HG03571 (cell line): ENCODE results near the gene NOP53.
"Not testable (repeated sequence)": the region's sequence is repeated elsewhere in the genome, so short reads cannot be mapped to it uniquely, and the experiment has no call there.

Experiments used
- ATAC-seq: cut with Tn5 transposase; IDR thresholded peaks from one replicate; pipeline ENCODE4 v1.9.1; 2021; ENCODE audit not compliant: unreplicated experiment

The NOP53 gene

GRCh38 chr19:47804451-47804850, 59.1 kb downstream of the NOP53 start, which contains the start of gene TPRX1:
TPRX1 (minus strand) TSS chr19:47804551; CDS start chr19:47804539, 12 bp downstream.
- ATAC-seq, result not testable (repeated sequence)

DNA sequence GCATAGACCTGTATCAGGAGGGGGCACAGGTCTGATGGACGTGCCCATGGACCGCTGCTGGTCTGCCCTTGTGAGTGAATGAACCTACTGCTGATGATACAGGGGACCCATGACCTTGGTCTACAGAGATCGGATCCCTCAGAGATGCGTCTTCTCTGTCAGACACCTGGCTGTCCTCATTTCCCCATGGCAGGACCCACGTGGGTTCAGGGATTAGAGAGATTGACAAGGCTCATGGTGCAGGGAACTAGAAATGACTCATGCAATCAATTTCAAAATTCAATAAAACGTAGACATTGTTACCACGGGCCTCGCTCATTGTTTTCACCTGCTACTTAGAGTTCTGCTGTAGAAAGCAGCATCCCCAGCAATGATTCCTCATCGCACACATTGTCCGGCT, 60.0 kb downstream of the NOP53 start:
- ATAC-seq, result no peak

DNA sequence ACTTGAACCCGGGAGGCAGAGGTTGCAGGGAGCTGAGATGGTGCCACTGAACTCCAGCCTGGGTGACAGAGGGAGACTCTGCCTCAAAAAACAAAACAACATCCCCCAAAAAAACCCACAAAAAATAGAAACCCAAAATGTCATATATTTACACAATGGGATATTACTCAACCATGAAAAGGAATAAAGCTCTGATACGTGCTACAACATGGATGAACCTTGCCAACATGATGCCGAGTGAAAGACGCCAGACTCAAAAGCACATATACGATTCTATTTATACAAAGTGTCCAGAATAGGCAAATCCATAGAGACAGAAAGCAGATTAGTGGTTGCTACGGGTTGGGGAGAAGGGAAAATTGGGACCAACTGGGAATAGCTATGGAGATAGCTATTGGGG, 61.1 kb downstream of the NOP53 start:
- ATAC-seq, result no peak
